C4-2B (cell line): ENCODE data around the gene ANO2.

Experiments used
- CTCF ChIP-seq: fragments of 450-650 bp; conservative IDR thresholded peaks from 2 replicates; pipeline ENCODE4 v1.5.1; 2017; ENCODE audit warnings: mild to moderate bottlenecking
- ZFX ChIP-seq: fragments of 450-650 bp; IDR thresholded peaks from 2 replicates; pipeline ENCODE4 v1.6.1; 2017

DNA sequence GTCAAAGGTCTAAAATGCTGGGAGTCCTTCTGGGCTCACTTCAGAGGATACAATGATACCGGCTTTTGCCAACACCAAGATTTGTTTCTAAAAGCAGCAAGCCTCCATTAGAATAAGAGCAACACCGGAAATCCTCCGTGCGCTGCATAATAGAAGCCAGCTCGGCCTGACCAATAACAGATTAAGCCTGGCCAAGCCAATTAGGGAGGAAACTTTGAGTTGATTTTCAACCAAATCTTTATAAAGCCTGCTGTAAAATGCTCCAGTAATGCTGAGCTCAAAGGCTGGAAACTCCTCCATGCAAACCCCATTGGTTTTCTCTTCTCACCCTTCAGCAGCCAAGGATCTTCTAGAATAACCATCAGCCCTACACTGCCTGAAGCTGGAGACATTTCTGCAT is 363.0 kb downstream of the ANO2 start:
- no peak for TF ChIP-seq CTCF
- no peak for TF ChIP-seq ZFX
